ENCODE results near the gene ANKS1A.

- TF ChIP-seq, protein P1, sequence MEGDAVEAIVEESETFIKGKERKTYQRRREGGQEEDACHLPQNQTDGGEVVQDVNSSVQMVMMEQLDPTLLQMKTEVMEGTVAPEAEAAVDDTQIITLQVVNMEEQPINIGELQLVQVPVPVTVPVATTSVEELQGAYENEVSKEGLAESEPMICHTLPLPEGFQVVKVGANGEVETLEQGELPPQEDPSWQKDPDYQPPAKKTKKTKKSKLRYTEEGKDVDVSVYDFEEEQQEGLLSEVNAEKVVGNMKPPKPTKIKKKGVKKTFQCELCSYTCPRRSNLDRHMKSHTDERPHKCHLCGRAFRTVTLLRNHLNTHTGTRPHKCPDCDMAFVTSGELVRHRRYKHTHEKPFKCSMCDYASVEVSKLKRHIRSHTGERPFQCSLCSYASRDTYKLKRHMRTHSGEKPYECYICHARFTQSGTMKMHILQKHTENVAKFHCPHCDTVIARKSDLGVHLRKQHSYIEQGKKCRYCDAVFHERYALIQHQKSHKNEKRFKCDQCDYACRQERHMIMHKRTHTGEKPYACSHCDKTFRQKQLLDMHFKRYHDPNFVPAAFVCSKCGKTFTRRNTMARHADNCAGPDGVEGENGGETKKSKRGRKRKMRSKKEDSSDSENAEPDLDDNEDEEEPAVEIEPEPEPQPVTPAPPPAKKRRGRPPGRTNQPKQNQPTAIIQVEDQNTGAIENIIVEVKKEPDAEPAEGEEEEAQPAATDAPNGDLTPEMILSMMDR (IDR thresholded peaks at IDR 0.05), result no peak
- TF ChIP-seq NR3C1 (CRISPR knock-in tag; conservative IDR thresholded peaks at IDR 0.05; ENCODE audit: low read depth), result no peak
- no peak for TF ChIP-seq STAT6 (CRISPR knock-in tag; conservative IDR thresholded peaks at IDR 0.05; ENCODE audit: low read depth)
- no peak for TF ChIP-seq ELF4 (CRISPR knock-in tag; IDR thresholded peaks at IDR 0.05; ENCODE audit: low read depth)
- no peak for TF ChIP-seq USF1 (CRISPR knock-in tag; IDR thresholded peaks at IDR 0.05)
- TF ChIP-seq NR2C2 (CRISPR knock-in tag; IDR thresholded peaks at IDR 0.05), result no peak
- no peak for TF ChIP-seq SP1 (CRISPR knock-in tag; conservative IDR thresholded peaks at IDR 0.05)
- no peak for TF ChIP-seq RORB (CRISPR knock-in tag; IDR thresholded peaks at IDR 0.05)
- TF ChIP-seq, protein P2, sequence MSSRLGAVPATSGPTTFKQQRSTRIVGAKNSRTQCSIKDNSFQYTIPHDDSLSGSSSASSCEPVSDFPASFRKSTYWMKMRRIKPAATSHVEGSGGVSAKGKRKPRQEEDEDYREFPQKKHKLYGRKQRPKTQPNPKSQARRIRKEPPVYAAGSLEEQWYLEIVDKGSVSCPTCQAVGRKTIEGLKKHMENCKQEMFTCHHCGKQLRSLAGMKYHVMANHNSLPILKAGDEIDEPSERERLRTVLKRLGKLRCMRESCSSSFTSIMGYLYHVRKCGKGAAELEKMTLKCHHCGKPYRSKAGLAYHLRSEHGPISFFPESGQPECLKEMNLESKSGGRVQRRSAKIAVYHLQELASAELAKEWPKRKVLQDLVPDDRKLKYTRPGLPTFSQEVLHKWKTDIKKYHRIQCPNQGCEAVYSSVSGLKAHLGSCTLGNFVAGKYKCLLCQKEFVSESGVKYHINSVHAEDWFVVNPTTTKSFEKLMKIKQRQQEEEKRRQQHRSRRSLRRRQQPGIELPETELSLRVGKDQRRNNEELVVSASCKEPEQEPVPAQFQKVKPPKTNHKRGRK (CRISPR knock-in tag; IDR thresholded peaks at IDR 0.05; ENCODE audit: borderline replicate concordance), result no peak
- TF ChIP-seq TCF7 (CRISPR knock-in tag; IDR thresholded peaks at IDR 0.05; ENCODE audit: low read depth), result no peak
- TF ChIP-seq OVOL2 (CRISPR knock-in tag; IDR thresholded peaks at IDR 0.05; ENCODE audit: borderline replicate concordance), result no peak
- TF ChIP-seq FOXP1 (CRISPR knock-in tag; IDR thresholded peaks at IDR 0.05; ENCODE audit: borderline replicate concordance), result no peak
- TF ChIP-seq NFYB (CRISPR knock-in tag; conservative IDR thresholded peaks at IDR 0.05; ENCODE audit: low read depth), result no peak
Observed at GRCh38 chr6:35027807-35028206, 138.8 kb downstream of the ANKS1A start.

Measured in WTC11 (cell line).